ENCODE results near the gene UPK1A.

- TF ChIP-seq CTCF (IDR thresholded peaks at IDR 0.05) (no peak), RORB (CRISPR knock-in tag; IDR thresholded peaks at IDR 0.05) (no peak), MAX (CRISPR knock-in tag; IDR thresholded peaks at IDR 0.05) (no peak), TEAD4 (CRISPR knock-in tag; IDR thresholded peaks at IDR 0.05) (no peak), ZNF416 (CRISPR knock-in tag; IDR thresholded peaks at IDR 0.05) (no peak), ZNF423 (CRISPR knock-in tag; IDR thresholded peaks at IDR 0.05) (no peak), USF1 (CRISPR knock-in tag; IDR thresholded peaks at IDR 0.05) (no peak), ZNF232 (CRISPR knock-in tag; IDR thresholded peaks at IDR 0.05) (no peak), ESRRA (CRISPR knock-in tag; IDR thresholded peaks at IDR 0.05; ENCODE audit: borderline replicate concordance) (no peak), ELF4 (CRISPR knock-in tag; IDR thresholded peaks at IDR 0.05; ENCODE audit: low read depth) (no peak), ETV6 (CRISPR knock-in tag; IDR thresholded peaks at IDR 0.05) (no peak), NFYB (CRISPR knock-in tag; conservative IDR thresholded peaks at IDR 0.05; ENCODE audit: low read depth) (peak; percentile 64), KAT7 (CRISPR knock-in tag; IDR thresholded peaks at IDR 0.05; ENCODE audit: borderline replicate concordance) (no peak), FOXJ3 (CRISPR knock-in tag; IDR thresholded peaks at IDR 0.05; ENCODE audit: borderline replicate concordance) (no peak)
Measured at GRCh38 chr19:35703343-35703742, 37.0 kb downstream of the UPK1A start.
